AG08396 (cell line): Measurements from ENCODE around the gene MIDN.

Source experiments
- DNase-seq: peaks from one replicate; pipeline ENCODE4 v3.0.0; 2012; ENCODE audit warnings: low spot score, mixed read lengths

MIDN gene

DNA sequence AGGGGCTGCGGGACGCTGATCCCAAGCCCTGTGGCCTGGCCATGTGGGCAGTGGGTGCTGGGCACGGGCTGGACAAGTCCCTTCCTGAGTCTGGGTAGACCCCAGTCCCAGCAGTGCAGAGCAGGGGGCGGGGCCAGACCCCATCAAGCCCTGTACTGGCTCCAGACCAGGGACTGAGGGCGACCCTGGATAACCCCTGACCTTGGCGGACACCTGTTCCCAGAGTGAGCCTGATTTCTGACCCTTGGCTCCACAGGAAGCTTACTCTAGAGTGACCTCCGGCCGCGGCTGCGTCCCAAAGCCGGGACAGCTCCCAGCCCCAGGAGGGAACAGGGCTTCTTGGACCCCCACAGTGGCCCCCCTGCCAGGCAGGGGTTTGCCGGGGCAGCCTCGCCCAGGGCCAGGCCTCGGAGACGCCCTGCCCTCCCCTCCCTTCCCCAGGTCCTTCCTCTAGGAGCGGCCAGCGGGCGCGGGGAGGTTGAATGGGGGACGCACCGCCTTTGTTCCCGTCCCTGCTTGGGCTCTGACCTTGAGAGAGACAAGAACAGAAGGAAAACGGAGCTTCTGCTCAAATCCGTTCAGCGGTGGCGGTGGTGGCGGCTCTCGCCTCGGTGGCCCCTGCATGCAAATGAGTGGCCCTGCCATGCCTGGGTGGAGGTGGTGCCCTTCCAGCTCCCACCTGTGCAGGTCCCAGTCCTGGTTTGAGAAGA is 35.0 kb downstream of the MIDN start:
- no peak for DNase-seq

DNA sequence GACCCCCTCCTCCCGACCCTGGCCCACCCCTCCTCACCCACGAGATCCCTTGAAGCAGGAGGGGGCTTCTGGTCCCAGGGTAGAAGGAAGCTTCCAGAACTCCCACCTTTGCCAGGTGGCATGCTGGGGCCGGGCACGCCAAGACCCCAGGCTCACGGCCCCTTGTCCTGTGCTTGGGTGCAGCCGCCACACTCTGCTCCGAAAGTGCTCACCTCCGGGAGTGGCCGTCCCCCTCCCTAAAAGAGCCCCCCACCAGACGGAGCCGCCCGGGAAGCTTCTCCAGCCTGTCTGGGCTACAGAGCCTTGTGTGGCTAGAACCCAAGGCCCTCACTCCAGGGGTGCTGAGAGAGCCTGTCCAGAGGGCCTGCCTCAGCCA is 35.5 kb downstream of the MIDN start:
- DNase-seq = no peak

DNA sequence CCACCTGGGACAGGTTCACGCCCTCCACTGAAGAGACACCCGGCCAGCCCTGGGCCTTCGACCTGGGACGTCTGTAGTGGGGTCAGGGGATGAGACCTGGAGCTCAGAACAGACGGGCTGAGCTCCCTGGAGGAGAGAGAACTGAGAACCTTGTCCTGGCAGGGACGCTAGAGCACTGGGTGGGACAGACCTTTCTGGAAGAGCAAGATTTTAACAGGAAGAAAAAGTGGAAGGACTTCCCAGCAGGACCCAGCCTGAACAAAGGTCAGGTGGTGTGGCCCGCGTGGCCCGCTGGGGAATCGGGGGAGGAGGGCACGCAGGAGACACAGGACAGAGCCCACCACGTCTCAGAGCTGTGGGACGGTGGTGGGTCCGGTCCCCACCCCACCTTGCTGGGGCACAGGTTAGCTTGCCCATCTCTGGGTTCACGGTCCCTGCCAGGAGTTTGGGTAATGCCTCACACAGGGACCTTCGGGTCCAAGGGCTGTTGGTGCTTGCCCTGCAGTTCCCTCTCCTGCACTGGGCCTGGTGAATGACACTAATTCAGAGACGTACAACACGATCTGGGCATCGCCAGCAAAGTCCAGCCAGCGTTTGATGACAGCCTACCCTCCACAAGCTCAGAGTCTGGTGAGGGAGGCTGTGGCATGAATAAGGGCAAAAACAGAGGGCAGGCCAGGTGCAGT is 36.1 kb downstream of the MIDN start:
- no peak for DNase-seq

DNA sequence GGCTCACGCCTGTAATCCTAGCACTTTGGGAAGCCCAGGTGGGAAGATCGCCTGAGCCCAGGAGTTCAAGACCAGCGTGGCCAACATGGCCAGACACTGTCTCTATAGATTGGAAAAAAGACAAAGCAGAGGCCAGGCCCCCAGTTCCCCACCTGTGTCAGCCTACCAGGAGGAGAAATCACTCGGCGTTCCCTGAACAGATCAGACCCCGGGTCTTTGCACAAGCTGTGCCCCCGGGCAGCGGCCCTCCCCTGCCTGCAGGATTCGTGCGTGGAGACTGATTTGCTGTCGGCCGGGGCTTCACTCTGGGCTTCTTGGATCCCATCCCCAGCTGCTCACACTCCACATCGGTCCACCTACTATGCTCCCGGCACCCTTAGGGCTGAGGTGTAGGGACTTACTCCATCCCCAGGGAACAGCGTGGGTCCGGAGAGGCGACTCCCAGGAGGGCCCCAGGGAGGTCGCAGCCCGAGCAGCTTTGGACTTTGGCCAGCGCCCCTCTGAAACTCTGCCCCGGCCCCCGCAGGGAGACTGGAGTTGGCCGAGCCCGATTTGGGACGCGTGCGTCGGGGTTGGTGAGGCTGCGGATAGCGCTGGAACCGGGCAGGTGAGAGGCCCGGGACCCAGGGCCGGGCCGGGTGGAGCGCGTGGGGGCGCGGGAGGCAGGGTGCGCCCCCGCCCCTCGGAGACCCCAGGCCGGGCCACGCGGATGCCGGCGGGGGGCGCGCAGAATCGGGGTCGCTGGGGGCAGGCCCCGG is 36.8 kb downstream of the MIDN start:
- no peak for DNase-seq

DNA sequence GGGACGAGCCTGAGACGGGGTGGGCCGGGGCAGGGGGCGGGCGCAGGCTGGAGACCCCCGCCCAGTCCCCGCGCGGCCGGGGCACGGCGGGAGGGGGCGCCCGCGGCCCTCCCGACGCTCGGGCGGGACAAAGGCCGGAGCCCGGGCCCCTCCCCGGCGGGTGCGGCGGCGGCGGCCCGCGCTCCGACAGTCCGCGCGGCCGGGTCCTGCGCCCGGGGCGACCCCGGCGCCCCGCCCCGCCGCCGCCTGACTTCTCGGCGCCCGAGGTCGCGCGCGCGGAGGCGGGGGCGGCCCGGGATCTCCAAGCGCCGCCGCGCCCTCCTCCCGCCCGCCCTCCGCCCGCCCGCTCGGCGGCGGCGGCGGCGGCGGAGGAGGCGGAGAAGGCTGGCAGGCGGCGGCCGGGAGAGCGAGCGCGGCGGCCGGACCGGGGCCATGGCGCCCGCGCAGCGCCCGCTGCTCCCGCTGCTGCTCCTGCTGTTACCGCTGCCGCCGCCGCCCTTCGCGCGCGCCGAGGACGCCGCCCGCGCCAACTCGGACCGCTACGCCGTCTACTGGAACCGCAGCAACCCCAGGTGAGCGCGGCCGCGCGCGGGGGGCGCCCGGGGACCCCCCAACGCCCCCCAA is 37.5 kb downstream of the MIDN start, which contains the start of gene EFNA2:
Gene EFNA2, plus strand, starts transcription at position 137 of the 624 bp plus-strand sequence. Its CDS starts 296 bp downstream, at position 433.
- no peak for DNase-seq

DNA sequence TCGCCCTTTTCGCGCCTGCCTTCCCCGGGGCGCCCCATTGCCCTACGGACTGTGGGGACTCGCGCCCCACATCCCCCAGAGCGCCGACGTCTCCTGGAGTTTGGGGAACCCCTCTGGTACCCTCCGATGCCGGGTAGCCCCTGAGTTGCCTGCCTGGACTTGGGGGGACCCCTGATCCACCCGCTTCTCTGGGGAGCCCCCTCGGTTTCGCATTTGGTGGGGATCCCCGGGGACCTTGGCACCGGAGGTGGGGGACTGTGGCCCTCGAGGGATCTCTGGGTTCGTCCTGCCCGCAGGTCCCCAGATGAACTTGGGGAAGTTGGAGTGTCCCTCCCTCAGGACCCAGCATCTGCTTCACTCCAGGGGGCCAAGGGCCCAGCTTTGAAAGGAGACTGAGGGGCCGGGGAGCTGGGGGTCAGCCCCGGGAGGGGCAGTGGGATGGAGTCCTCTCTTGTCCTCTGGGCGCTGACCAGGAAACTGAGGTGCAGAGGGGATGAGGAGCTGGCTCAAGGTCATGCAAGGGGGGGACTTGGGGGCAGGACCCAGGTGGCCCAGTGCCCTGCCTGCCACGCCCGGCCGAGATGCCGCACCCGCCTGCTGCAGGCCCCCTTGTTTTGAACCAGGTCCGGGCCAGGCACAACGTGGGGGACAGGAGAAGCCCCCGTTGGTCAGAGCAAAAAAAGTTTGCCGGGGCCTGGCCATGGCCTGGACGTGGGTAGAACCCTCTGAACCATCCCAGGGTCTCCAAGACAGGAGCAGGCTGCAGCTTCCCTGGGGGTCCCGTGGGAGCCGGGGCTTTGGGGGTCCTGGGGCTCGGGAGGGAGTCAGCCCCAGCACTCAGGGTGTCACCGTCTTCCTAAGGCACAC is 38.3 kb downstream of the MIDN start:
- DNase-seq = no peak

DNA sequence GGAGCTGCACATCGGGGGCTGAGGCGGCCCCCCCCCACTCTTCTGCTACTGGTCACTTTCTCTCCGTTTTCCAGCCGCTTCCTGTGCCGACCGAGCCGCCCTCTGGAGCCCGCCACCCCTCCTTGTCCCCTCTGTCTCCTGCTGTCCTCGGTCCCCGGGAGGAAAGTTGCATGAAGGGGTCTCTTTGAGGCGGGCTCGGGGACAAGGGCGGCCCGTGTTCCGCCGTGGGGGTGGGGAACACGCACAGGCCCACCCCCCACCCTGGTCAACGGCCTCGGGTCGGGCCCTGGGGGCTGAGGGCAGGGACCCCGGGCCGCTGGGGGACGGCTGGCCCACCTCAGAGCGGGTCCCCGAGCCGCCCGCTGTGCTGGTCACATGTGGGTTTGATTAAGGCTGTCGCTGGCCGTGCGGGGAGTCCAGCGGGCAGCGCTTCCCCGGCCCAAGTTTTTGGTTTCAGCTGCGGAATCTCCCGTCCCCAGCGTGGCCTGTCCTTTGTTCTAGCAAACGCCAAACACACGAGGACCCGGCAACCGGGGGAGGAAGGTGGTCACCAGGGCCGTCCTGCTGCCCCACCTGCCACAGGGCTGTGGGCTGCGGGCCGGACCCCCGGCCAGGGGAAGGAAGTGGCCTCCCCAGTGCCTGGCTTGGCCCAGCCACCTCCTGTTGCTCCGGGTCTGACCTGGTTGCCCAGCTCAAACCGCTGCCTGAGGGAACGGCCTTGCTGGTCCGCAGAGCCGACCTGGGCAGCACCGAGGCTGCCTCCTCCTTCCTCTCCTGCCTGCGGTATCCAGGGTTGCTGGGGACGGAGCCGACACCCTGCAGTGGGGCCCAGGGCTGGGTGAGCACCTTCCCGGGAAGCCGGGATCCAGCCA is 39.2 kb downstream of the MIDN start:
- peak; percentile 68 for DNase-seq

DNA sequence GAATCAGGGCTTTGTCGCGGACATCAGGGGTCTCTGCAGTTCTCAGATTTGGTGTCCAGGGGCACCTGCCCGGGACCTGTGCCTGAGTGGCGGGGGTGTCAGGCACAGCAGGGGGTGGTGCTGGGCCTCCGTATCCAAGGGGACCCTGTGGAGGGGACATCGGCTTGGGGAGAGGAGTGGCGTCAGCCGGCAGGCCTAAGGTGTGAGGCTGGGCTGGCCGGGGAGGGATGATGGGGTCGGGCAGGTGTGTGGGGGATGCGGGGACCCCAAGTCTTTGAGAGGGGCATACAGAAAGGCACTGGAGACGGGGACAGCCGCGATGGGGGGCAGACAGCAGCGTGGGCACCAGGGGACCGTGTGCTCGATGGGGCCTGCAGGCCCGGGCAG is 39.8 kb downstream of the MIDN start:
- no peak for DNase-seq

DNA sequence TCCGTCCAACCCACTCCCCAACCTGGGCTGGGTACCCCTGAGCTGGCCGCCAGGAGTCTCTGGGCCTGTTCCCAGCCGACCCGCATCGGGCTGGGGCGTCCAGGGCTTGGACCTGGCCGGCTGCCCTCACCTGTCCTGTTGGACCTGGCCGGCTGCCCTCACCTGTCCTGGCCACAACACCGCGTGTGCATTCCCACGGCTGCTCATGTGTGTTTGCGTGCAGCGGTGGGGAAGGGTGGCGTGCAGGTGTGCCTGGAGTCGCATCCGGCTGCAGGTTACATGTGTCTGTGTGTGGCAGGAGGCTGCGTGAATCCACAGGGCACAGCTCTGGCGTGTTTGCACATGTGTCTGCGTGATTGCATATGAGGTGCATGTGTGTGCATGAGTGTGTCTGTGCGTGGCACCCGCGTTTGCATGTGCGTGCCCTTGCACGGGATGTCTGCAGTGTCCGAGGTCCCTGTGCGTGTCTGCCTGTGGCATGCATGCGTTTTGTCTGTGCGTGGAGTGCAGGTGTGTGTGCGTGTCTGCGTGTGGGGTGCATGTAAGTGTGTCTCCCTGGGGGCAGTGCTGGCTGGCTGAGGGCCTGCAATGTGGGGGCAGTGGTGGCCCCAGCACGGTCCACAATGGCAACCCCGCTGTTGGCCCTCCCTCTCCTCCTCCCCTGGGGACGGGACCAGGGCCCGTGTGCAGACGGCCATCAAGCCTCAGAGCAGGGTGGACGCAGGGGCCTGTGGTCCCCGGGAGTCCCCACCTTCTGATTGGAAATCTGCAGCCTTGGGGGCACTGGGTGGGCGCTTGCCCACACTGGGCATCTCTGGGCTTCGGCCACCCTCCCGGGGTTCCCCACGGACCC is 40.7 kb downstream of the MIDN start:
- no peak for DNase-seq

DNA sequence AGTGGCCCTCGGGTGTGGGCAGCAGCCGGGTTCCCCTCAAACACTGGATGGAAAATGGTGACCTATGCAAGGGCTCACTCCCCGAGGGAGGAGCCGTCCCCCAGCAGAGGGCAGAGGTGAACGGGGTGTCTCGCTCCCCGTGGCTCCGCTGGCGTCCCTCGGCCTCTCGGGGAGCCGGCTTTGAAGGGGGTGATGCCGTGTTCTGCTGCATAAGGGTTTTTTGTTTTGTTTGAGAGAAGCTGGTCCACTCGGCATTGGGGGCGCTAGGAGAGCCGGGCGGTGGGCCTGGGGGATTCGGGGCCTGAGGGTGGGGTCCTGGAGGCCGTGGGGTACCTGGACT is 41.3 kb downstream of the MIDN start:
- DNase-seq = no peak

DNA sequence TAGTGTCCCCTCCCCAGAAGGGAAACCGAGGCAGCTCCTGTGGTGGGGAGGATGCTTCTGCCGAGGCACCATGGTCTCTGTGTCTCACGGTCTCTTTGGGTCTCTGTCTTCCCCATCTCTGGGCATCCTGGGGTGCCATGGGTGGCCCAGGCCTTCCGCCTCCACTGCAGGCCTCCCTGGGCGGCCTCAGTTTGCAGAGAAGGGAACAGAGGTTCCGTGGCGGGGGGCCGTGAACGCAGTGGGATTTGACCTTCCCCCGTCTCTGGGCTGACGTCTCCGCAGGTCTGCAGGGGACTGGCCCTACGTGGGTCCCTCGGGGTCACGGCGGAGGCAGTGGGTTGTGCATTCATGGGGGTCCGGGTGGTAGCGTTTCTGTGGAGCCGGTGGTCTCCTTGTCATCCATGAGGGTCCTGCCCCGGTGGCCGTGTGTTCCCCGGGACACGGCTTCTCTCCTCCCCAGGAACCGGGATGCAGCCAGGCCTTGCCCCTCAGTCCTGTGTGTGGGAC is 41.9 kb downstream of the MIDN start:
- DNase-seq = no peak

DNA sequence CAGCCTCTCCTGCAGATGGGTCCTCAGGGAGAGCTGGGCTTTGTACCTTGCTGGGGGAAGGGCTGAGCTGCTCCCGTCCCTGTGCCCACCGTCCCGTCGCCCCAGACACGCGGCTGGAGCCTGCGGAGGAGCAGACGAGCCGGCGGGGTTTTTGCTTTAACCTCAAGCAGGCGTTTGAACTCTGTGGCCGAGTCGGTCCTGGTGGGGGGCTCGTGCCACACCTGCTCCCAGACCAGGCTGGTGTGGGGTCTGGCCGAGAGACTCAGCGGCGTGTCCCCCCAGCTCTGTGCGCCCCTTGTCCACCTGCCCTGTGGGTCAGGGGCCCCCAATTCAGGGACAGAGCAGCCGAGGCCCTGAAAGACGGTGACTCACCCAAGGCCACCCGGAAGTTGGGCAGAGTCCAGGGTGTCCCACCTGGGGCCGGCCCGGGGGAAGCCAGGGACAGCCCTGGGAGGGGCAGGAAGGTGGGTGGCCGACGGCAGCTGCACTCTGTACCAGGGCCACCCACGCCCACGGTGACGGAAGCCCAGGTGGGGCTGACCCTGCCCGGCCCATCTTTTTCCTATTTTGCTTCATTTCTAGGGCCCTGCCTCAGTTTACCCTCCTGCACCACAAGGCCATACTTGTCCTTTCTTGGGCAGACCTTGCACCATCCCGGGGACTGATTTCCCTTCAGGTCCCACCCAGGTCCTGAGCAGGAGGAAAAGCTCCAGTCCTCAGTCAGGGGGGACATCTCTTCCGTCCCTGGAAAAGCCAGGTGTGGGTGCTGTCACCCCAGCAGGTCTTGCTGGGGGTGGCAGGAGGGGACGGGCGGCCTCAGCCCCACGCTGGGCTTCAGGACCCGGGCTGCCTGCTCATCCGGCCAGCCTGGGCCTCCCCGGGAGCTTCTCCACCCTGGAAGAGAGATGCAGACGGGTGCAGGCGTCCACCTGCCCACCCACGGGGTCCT is 42.6 kb downstream of the MIDN start:
- no peak for DNase-seq

DNA sequence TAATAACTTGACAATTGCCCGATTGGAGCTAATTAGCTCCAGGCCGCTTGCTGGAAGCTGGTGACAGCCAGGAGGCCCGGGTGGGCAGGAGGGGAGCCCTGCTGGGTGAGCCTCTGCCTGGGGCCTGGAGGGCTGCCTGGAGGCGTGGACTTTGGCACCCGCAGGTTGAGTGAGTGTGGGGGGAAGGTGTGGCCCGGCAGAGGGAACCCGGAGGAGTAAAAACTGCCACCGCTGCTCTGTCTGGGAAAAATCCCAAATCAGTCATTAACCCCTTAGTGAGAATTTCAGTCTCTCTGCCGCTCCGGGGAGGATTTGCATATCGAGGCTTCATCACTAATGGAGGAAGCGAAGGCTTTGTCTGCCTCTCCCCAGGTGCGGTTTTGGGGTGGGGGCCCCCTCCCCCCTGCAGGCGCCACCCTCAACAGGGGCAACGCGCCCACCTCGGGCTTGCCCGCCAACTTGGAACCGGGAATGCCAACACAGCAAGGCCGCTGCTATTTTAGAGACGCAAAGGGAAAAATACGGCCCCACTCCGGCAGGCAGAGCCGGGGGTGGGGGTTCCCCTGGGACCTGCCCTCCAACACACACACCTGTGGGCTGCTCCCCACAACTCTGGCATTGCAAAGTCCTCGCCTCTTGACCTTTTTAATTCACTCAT is 43.5 kb downstream of the MIDN start:
- no peak for DNase-seq

DNA sequence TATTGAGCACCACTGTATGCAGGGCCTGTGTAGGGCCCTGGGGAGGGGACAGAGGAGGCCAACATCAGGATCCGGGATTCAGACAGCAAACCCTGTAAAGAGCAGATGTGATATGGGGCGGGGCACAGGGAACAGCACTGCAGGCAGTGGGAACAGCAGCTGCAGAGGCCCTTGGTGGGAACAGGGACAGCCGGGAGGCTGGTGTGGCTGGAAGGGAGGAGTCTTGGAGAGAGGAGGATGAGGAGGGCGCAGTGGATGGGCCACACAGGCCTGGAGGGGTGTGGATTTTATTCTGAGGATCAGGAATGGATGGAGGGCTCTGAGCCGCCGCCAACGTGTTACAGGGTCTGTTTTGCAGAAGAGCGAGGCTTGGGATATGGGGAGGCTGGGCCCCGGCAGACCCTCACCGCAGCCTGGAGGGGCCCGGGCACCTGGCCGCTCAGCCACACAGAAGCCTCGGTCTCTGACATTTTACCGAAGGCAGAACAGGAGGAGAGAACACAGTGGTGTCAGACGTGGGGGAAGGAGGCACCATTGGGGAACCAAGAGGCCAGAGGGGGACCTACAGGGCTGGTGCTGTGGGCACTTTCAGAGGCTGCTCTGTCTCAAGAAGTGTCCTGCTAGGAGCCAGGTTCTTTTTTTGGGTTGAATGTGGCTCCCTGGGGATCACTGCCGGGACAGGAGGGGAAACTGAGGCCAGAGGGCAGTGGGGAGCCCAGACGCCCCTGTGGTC is 44.2 kb downstream of the MIDN start:
- DNase-seq = no peak

DNA sequence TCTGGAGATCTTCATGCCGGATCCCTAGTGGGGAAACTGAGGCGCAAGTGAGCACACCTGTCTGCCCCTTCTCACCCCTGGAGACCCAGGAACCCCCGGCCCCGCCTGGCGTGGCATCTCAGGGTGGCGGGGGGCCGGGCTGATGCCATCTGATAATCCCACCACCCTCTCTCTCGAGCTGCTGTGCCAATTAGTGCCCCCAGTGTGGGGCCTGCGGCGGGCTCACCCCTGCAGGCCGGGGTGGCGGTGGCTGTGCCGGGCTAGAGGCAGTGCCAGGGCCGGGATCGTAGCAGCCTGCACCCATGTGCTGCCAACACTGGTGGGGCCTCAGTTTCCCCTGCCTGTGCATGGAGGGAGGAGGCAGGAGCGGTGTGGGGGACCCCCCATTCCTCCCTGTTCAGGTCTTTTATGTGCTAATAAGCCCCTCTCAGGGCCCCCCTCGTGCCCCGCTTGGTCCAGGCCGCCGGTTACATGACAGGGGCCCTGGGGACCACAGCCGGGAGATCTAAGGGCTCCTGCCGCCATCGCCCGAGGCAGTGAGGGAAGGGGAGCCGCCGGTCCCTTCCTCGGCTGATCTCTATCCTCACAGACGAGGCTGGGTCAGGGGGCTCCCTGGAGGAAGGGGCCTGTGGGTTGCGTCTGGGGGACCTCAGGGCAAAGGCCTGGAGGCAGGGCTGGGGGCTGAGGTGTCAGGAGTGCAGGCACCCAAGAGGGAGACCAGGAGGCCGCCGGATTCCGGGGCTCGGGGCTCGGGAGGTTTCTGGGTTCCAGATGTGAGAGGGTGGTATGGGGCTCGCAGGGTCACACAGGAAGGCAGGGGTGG is 45.6 kb downstream of the MIDN start:
- no peak for DNase-seq

DNA sequence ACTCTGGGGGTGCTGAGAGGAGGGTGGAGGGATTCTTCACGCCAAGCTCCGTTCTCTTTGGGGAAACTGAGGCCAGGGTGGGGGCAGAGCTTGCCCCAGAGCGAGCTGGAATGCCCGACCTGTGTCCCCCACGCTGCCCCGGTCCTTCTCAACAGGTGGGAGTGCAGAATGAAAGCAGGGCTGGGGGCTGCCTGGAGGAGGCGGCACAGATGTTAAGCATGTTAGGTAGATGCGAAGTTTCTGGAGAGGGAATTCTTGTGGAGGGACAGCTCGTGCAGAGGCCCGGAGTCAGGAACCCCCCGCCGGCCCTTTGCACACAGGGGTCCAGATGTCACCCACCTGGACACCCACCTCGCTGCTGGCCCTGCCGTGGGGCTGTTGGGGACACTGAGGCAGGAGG is 46.3 kb downstream of the MIDN start:
- DNase-seq = no peak
